ENCODE measurements around the gene CARD11.
"Not testable (repeated sequence)": the region's sequence is repeated elsewhere in the genome, so short reads cannot be mapped to it uniquely, and the experiment has no call there.

Gene CARD11

DNA sequence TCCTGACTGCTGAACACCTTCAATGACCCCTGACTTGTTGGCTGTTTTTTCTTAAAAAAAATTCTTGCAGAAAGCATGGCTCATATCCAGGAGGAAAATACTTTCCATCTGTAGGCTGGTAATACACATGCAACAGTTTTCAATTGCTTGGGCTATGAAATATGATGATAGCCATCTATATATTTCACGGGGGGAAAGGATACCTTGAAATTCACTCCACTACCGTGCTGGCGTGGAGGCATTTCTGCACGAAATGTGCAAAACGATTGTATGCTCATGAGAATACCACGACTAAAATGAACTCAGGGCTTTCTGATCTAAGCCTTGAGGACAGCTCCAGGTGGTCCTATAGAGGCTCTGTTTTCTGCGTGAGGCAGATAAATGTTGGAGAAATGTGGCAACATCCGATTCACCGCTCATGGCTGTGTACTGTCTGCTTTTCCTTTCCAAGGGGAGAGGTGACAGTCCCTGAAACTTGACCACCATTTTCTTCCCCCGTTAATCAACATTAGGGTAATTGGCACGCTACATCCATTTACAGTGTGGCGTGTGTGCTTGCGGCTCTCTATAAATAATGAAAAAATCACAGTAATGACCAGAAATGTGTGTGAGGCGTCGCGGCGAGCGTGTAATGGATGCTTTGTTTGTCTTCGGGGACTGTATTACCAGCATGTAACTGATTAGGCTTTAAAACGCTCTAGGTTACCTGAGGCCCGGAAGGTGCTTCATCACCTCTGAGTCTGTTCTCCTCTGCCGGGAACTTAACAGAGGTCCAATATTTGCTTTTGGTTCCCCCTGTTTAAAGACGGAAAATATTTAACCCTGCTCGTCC lies 12.8 kb upstream of the CARD11 start:
- ChIA-PET CTCF (no interaction called here), POLR2A (ENCODE audit: low non-redundant PET) (no interaction called here)
- no peak for TF ChIP-seq CTCF (conservative IDR thresholded peaks at IDR 0.05; ENCODE audit: low read depth)
- no peak overlapping the region for H3K27ac ChIP-seq
- DNase-seq (ENCODE audit: low spot score), result no peak

- CTCF ChIA-PET, result no interaction called here
- POLR2A ChIA-PET (ENCODE audit: low non-redundant PET), result no interaction called here
- no peak overlapping the region for H3K27ac ChIP-seq
- no peak for DNase-seq (ENCODE audit: low spot score)
- TF ChIP-seq CTCF (conservative IDR thresholded peaks at IDR 0.05; ENCODE audit: low read depth), result no peak
Observed at GRCh38 chr7:3055626-3056025, 12.0 kb upstream of the CARD11 start.

DNA sequence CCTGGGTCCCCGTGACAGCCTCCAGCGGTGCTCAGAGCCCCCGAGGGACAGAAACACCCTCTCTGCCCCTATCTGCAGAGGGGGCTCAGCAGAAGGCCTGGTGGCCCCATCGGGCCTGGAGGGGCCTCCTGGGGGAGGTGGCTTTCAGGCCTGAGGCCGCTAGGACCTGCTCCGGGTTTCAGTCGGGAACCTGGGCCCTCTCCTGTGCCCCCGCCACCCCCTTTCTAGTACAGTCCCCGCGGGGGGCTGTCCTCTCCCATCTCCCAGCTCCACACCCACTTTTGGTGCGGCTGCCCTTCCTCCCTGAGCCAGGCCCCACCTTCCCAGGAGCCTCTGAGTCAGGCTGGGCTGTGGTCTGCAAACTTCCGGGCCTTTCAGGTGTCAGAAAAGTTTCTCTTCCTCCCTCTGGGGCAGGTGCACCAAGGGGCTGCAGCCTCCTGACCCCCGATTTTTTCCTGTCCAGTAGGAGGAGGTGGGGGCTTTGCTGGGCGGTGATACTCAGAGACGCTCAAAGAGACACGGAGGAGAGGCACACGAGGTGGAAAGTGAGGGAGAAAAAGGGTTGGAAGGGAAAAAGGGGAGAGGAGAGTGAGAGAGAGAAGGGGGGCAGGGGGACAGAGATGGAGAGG lies 692 bp downstream of the CARD11 start:
- H3K27ac ChIP-seq, result no peak overlapping the region
- ChIA-PET CTCF (interaction anchor here (0.6 to 0.7 kb wide), 2 partner anchors 151 to 360 kb away, joined by 3 read pairs; no protein-coding TSS in a partner anchor), POLR2A (ENCODE audit: low non-redundant PET) (no interaction called here)
- DNase-seq (ENCODE audit: low spot score), result peak; percentile 39
- no peak for TF ChIP-seq CTCF (conservative IDR thresholded peaks at IDR 0.05; ENCODE audit: low read depth)

- no peak for TF ChIP-seq CTCF (conservative IDR thresholded peaks at IDR 0.05; ENCODE audit: low read depth)
- no peak overlapping the region for H3K27ac ChIP-seq
- CTCF ChIA-PET, result no interaction called here
- no peak for DNase-seq (ENCODE audit: low spot score)
- POLR2A ChIA-PET (ENCODE audit: low non-redundant PET), result no interaction called here
Observed at GRCh38 chr7:3041986-3042675, 1.5 kb downstream of the CARD11 start.

GRCh38 chr7:3039787-3040186 lies 3.9 kb downstream of the CARD11 start:
- H3K27ac ChIP-seq, result no peak overlapping the region
- ChIA-PET POLR2A (ENCODE audit: low non-redundant PET) (no interaction called here), CTCF (interaction anchor here (0.7 kb wide), 1 partner anchor 244 kb away, joined by 3 read pairs; no protein-coding TSS in a partner anchor)
- DNase-seq (ENCODE audit: low spot score), result no peak
- TF ChIP-seq CTCF (conservative IDR thresholded peaks at IDR 0.05; ENCODE audit: low read depth), result no peak

DNA sequence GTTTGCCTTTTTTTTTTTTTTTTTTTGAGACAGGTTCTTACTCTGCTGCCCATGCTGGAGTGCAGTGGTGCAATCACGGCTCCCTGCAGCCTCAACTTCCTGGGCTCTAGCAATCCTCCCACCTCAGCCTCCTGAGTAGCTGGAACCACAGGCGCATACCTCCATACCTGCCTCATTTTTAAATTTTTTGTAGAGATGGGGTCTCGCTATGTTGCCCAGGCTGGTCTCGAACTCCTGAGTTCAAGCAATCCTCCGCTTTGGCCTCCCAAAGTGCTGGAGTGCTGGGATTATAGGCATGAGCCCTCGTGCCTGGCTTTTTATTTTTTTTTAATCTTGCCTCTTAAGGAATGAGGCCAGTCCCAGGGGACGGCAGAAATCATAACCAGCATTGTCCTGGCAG lies 5.7 kb downstream of the CARD11 start:
- CTCF ChIA-PET; H3K27ac ChIP-seq; POLR2A ChIA-PET (ENCODE audit: low non-redundant PET); DNase-seq (ENCODE audit: low spot score): not testable (repeated sequence)

- no peak for TF ChIP-seq CTCF (conservative IDR thresholded peaks at IDR 0.05; ENCODE audit: low read depth)
- no peak overlapping the region for H3K27ac ChIP-seq
- POLR2A ChIA-PET (ENCODE audit: low non-redundant PET), result no interaction called here
- DNase-seq (ENCODE audit: low spot score), result no peak
- CTCF ChIA-PET, result no interaction called here
Observed at GRCh38 chr7:3037259-3037658, 6.4 kb downstream of the CARD11 start.

Measured in RWPE1 (cell line).